Smooth muscle cell (in vitro differentiated cells): ENCODE data around the gene ABHD17B. TPM values are rescaled to one million over a fixed set of nuclear protein-coding genes. Genes with fewer than 3 reads are reported as not detected.

ENCODE experiments used
- DNase-seq: peaks from one replicate; lab custom pipeline; 2025; ENCODE audit not compliant: unreplicated experiment; lab: John Stamatoyannopoulos, UW
- H2AFZ ChIP-seq: fragments of 200-600 bp; sonication (generic); 2 replicates; pipeline ENCODE4 v1.6.0; 2016; ENCODE audit warnings: antibody characterized with exemption, low read depth, mild to moderate bottlenecking
- H3F3A ChIP-seq: fragments of 200-600 bp; sonication (generic); 2 replicates; pipeline ENCODE4 v1.6.0; 2017; ENCODE audit warnings: antibody characterized with exemption, low read depth
- H3K27ac ChIP-seq: fragments of 200-600 bp; sonication (generic); 2 replicates; pipeline ENCODE4 v1.5.1; 2016; ENCODE audit warnings: low read depth, mild to moderate bottlenecking
- H3K27me3 ChIP-seq: fragments of 200-600 bp; sonication (generic); 2 replicates; pipeline ENCODE4 v1.6.1; 2016; ENCODE audit warnings: low read depth, mild to moderate bottlenecking
- H3K36me3 ChIP-seq: fragments of 200-600 bp; sonication (generic); 2 replicates; pipeline ENCODE4 v1.5.1; 2016; ENCODE audit warnings: low read depth
- H3K4me1 ChIP-seq: fragments of 200-600 bp; sonication (generic); 2 replicates; pipeline ENCODE4 v1.5.1; 2016; ENCODE audit warnings: low read depth
- H3K4me2 ChIP-seq: fragments of 200-600 bp; sonication (generic); 2 replicates; pipeline ENCODE4 v1.6.0; 2016; ENCODE audit warnings: mild to moderate bottlenecking
- H3K4me3 ChIP-seq: fragments of 200-600 bp; sonication (generic); 2 replicates; pipeline ENCODE4 v1.5.1; 2016; ENCODE audit warnings: mild to moderate bottlenecking
- H3K79me2 ChIP-seq: fragments of 200-600 bp; sonication (generic); 2 replicates; pipeline ENCODE4 v1.6.0; 2016; ENCODE audit warnings: low read depth, mild to moderate bottlenecking
- H3K9ac ChIP-seq: fragments of 200-600 bp; sonication (generic); 2 replicates; pipeline ENCODE4 v1.6.0; 2016; ENCODE audit warnings: low read depth
- H3K9me3 ChIP-seq: fragments of 200-600 bp; sonication (generic); replicated peaks from 2 replicates; pipeline ENCODE4 v1.5.1; 2016; ENCODE audit warnings: low read depth
- H4K20me1 ChIP-seq: fragments of 200-600 bp; sonication (generic); 2 replicates; pipeline ENCODE4 v1.6.0; 2016; ENCODE audit warnings: low read depth
- WGBS: methylation state at CpG from one replicate; pipeline ENCODE4 v1.1.7; 2016; ENCODE audit warnings: low lambda C conversion rate; 5-methylcytosine and 5-hydroxymethylcytosine counted together
- polyA plus RNA-seq: library from polyadenylated mRNA; unstranded; fragments of >200 nt; fragmentation: Nextera tagmentation; extraction: Ambion mirVana; gene quantifications from 2 replicates; pipeline ENCODE4 v1.2.1, GENCODE V29; 2016
- small RNA-seq: library from RNA; depleted of rRNA; stranded (forward); fragments of <200 nt; gene quantifications from one replicate; pipeline ENCODE3, GENCODE V24; 2014
- total RNA-seq: library from RNA; depleted of rRNA; stranded (reverse); fragments of >200 nt; gene quantifications from 2 replicates; pipeline ENCODE4 v1.2.3, GENCODE V29; 2014
- TF ChIP-seq, protein P1 (sequence below): fragments of 200-600 bp; sonication (generic); IDR thresholded peaks from 2 replicates; pipeline ENCODE4 v1.5.1; 2017; ENCODE audit warnings: borderline replicate concordance, mild to moderate bottlenecking, antibody characterized with exemption; ENCODE audit not compliant: insufficient read depth, poor library complexity, severe bottlenecking

The ABHD17B gene
- total and polyA plus RNA-seq, 2 experiments from 2014 or later = 14.1 to 26.7 TPM

DNA sequence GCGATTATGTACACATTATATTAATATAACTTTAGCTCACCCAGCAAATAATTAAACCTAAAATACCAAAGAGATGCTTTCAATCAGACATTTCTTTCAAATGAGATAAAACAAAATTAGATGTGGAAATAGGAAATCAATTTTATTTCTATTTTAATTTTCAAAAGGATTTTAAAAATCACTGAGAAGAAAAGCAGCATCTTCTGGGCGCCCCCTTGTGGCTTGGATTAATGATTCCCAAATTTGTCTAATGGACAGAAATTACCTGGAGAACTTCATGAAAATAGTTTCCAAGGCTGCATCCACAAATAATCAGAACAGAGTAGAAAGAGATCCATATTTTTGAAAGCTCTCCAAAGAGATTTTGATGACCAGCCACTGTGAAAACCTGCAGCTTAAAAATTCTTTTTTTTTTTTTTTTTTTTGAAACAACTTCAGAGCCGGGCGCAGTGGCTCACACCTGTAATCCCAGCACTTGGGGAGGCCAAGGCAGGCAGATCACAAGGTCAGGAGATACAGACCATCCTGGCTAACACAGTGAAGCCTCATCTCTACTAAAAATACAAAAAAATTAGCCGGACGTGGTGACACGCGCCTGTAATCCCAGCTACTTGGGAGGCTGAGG, 91.8 kb downstream of the ABHD17B start:
- H3K36me3 ChIP-seq = no peaks in the 10 kb centered on the region
- no peaks in the 10 kb centered on the region for H3K4me1 ChIP-seq
- H3K4me2 ChIP-seq = no peak overlapping the region
- H3K9ac ChIP-seq = no peak overlapping the region
- H3K4me3 ChIP-seq = no peak overlapping the region
- no peak for DNase-seq
- H3F3A ChIP-seq = peaks cover 8% of the 10 kb centered on the region
- no peaks in the 10 kb centered on the region for H3K27me3 ChIP-seq
- 85% methylated on average over 8 of the region's 8 CpGs for WGBS
- H4K20me1 ChIP-seq = no peaks in the 10 kb centered on the region
- H2AFZ ChIP-seq = no peak overlapping the region
- no peak overlapping the region for H3K27ac ChIP-seq
- H3K9me3 ChIP-seq = no peaks in the 10 kb centered on the region
- H3K79me2 ChIP-seq = no peaks in the 10 kb centered on the region
- TF ChIP-seq, protein P1, sequence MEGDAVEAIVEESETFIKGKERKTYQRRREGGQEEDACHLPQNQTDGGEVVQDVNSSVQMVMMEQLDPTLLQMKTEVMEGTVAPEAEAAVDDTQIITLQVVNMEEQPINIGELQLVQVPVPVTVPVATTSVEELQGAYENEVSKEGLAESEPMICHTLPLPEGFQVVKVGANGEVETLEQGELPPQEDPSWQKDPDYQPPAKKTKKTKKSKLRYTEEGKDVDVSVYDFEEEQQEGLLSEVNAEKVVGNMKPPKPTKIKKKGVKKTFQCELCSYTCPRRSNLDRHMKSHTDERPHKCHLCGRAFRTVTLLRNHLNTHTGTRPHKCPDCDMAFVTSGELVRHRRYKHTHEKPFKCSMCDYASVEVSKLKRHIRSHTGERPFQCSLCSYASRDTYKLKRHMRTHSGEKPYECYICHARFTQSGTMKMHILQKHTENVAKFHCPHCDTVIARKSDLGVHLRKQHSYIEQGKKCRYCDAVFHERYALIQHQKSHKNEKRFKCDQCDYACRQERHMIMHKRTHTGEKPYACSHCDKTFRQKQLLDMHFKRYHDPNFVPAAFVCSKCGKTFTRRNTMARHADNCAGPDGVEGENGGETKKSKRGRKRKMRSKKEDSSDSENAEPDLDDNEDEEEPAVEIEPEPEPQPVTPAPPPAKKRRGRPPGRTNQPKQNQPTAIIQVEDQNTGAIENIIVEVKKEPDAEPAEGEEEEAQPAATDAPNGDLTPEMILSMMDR = peak; percentile 87

DNA sequence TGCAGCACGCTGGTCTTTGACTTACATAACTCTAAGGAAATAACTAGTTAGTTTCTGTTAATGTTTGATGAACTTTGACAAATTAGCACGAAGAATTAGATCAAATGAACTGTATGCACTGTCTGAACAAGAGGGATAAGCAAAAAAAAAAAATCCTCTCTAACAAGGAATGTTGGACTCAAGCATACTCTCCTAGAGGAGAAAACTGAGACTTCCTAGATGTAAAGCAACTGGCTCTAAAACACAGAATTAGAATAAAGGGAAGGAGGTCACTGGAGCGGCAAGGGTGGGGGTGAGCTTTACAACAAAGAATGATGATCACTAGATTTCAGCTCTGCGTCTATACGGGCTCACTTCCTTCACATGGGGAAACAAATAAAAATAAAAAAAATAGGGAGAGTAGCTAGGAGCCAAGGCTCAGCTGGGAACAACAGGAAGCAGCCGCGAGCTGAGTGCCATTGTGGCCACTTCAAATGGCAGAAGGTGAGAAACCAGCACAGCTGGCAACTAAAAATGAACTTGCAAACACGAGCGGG, 94.0 kb downstream of the ABHD17B start:
- Histone ChIP-seq H3K27me3 (no peaks in the 10 kb centered on the region), H3K27ac (no peak overlapping the region), H3K4me1 (no peaks in the 10 kb centered on the region), H3K4me3 (no peak overlapping the region), H3F3A (no peaks in the 10 kb centered on the region), H3K79me2 (no peaks in the 10 kb centered on the region), H2AFZ (no peak overlapping the region), H3K36me3 (no peaks in the 10 kb centered on the region), H3K4me2 (no peak overlapping the region), H3K9me3 (no peaks in the 10 kb centered on the region), H4K20me1 (no peaks in the 10 kb centered on the region), H3K9ac (no peak overlapping the region)
- TF ChIP-seq, protein P1 = no peak
- WGBS = 87% methylated on average over 9 of the region's 9 CpGs
- DNase-seq = no peak

Small RNAs within 50 kb of the gene (small RNA-seq; reads per million reads assigned to genes)
- not detected for gene RF00019

Other genes with a start within 250 kb of the ABHD17B start
- 103 and 105 TPM in 2 replicates for gene CEMIP2, start 142.7 kb downstream of the ABHD17B start, total RNA-seq
- gene CEMIP2, start 142.7 kb downstream of the ABHD17B start, polyA plus RNA-seq = 46.1 and 70.3 TPM in 2 replicates
- 9.1 and 10.2 TPM in 2 replicates for gene C9orf85, start 446 bp upstream of the ABHD17B start, total RNA-seq
- gene C9orf85, start 446 bp upstream of the ABHD17B start, polyA plus RNA-seq = 11.8 and 14.1 TPM in 2 replicates
- gene C9orf57, start 149.4 kb upstream of the ABHD17B start, total RNA-seq = not detected in 2 replicates
- not detected in 2 replicates for gene C9orf57, start 149.4 kb upstream of the ABHD17B start, polyA plus RNA-seq
- gene GDA, start 238.2 kb upstream of the ABHD17B start, total RNA-seq = 6.5 and 10.3 TPM in 2 replicates
- 1.4 and 1.8 TPM in 2 replicates for gene GDA, start 238.2 kb upstream of the ABHD17B start, polyA plus RNA-seq